Stimulated activated CD8-positive, alpha-beta memory T cell treated with anti-CD3 and anti-CD28 coated beads, Interleukin-4, amount 100 ng/mL, for 24 hours (primary cell): ENCODE measurements around the gene CDX2.

Experiments used
- DNase-seq: peaks from one replicate; pipeline ENCODE4 v3.0.0-alpha.2; 2020; ENCODE audit warnings: low read depth

CDX2 gene

DNA sequence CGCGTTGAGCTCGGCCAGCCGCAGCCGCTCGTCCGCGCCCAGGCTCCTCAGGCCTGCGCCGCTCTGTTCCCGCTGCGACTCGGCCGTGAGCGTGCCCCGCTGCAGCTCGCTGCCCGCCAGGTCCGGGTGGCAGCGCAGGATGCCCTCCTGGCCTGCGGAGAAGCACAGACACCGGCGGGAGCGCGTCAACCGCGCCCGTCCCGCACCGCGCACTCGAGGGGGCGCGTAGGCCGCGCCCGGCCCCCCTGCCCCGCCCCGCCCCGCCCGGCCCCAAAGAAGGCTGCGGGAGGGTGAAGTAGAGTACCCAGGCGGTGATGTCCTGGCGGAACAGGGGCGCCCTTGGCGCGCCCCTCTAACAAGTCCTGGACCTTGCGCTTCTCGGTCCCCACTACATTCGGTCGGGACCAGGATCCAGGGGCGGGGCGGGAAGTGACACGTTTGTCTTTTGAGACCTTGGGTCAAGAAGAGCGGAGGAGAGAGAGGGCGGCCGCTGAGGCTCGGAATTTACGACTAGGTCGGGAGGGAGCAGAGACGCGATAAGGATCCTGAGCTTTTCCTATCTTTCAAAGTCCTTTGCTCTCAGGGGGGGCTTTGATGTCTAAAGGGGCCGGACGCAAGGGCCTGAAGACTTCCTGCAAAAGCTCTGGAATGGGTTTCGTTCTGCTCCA is 9.3 kb upstream of the CDX2 start:
- DNase-seq, result no peak

DNA sequence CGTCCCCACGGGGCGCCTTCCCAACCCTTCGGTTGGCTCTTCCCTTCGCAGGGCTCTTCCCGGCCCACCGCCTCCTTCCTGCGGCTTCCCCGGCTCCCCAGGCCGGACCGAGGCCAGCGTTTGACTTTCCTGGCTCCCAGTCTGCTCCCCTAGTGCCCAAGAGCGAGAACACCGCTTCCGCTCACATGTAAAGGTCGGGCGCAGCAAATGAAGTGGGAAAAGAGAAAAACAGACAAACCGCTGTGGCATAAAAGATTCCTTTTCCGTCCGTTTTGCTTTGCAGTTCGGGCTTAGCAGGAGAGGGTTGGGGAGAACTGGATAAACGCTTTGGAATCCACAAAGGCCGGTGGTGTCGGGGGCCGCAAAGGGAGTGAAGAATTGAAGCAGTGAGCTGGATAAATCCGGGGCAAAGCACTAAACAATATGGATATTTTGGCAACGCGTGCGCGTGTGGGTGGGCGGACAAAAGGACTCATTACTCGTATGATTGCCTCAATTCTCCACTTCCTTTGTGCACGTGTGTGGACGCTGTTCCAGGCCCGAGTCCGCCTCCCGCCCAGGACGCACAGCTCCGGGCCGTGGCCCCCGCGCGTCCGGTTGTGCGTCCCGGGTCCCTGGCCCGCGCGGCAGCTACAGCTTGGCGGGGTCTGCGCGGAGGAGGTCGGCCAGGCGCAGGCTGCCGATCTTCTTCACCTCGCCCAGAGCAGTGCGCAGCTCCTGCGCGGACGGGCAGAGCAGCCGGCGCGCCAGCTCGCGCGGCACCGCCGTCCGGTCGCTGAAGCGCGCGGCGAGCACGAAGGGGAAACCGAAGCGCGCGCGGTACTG is 8.6 kb upstream of the CDX2 start:
- no peak for DNase-seq

DNA sequence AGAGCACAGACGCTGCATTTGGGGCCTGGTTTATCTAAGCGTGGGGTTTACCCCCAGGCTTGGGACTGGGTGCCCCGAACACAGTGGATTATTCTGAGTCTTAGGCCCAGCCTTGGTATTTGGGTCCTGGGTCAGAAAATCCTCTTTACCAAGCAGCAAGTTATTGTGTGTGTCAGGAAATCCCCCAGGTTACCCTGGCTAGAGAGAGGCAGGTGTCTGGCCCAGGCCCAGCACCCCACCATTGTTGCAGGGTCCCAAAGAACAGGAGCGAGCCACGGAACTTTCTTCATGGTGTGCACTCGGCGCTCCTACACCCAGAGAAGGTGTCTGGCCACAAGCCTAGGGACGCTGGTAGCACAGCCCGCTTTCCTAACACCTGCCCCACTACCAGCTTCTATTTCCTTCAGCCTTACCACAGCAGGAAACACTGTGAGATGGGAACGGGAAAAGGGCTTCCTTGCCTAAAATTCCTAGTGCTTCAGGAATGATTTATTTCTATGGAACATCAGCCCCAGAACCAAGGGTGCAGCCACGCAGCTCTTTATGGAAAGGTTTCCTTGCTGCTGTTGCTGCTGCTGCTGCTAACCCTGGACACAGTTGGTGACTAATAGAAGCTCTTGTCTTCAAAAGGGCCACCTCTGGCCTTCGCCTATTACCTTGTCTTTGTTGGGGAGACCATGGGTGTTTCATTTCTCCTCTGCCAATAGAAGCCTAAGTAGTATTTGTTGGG is 7.4 kb upstream of the CDX2 start:
- no peak for DNase-seq

DNA sequence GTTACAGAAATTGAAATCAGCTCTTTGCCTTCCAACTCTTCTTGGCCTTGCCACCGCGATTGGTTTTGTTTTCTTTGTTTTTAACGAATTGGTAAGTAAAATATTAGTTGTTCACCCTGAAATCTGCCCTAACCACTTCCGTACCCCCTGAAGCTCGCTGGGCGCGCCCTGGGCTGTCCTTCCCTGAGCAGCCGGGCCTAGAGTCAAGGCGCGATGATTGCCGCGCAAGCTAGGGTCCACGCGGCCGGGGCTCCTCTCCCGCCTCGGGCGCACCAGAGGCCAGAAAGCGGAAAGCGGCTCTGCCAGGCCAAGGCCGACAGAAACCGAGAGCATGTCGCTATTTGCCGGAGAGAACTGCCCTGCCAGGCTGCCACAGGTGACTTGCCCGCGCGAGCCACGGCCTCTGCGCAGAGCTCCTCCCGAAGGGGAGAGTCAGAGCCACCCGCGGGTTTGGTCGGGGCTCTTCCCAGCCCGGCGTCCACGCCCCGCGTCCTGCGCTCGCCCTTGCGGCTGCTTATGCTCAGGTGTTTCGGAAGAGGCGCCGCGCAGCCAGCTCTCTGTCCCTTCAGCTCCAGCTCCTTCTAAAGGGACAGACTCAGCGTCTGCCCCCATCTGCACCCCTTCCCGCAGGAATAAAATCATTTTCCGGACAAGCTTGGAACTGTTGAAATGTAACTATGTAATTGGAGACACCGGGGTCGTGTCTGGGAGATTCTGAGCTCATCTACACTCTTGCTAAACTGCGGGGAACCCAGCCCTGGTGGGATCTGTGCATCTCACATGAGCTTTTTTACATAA is 6.6 kb upstream of the CDX2 start:
- no peak for DNase-seq

DNA sequence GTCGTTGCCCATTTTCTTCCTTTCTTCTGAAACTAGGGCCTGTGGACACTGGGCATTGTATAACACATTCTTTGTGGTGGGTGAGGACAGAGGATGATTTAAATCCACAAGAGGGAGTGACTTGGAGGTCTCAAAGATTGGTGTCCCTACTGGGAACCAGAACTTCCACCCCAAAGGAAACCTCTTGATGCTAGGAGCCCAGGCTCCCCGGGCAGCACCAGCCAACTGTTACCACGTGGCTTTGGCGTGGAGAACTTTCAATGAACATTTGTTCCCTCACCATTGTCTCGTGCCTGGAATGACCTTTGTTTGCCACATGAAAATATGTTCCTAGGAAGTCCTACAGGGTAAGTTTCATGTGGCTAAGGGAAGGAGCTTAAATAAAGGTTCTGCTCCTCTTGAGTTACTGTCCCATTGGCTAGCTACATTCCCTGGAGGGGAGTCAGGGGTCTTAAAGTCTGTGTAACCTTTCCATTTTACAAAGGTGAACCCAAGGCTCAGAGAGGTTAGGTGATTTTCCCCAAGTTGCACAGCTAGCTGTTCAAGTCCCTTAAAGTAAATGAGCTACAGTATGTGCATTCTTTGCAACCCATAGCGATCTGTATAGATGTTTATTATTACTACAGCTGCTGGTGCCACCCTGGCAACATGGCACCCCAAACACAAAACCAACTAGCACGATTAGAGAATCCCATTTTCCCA is 5.0 kb upstream of the CDX2 start:
- DNase-seq, result no peak

DNA sequence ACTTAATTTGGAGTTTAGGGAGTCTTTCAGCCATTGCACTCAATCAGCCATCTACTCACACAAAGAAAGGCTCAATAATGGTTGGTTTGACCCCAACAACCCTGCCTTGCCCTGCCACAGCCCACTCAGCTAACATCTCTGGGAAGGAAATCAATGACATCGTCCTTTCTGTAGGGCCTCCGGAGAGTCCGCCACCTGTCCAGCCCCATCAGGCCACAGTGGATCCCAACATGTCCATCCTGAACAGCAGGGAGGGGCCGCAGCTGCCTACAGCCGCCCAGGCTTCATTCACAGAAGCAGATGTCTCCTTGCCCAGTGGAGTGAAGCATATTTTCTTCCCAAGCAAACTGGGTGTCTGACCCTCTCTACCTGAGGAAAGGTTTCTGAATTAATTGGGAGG is 4.2 kb upstream of the CDX2 start:
- DNase-seq, result no peak

DNA sequence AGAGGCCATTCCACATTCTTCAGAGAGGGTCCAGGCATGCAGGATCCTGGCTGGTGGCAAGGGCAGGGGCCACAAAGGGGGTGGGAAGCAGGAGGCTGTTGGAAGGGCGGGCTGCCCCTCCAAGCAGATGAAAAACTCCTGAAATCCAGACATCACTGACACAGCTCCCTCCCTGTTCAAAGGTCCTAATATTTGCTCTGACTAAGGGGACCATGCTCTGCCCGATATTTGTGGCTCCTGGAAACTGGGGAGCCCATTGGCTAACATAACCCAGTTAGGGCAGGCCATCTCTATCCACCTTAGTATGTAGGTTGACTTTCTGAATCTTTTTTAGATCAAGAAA is 3.3 kb upstream of the CDX2 start:
- no peak for DNase-seq

DNA sequence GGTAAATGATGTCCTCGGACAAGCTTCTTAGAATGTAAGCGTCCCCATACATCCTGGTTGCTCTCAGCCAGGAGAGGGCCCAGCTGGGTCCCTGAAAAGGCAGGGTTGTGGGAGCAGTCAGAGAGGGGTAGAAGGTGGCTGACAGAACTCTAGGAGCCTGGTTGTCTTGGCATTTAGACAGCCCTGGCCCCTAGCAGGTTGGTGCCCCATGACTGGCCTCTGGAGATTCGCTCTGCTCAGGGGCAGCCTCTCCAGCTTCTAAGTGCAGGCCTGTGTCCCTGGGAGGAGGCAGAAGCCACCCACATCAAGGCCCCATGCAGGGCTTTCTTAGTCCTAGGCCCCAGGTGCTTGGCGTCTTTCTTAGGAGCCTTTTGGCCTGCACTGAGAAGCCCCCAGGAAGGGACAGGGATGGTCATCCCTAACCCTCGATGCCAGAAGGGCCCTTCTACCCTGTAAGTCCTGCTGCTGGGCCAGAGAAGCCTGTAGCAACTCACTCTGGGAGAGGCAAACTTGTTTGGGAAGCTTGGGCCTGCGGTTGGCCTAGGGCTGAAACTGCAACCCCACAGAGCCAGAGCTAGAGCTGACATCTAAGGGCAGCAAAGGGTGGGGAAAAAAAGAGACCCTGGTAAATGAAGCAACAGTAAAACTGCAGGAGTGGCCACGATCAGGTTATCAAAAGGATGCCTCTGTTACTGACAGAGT is 2.8 kb upstream of the CDX2 start:
- no peak for DNase-seq

DNA sequence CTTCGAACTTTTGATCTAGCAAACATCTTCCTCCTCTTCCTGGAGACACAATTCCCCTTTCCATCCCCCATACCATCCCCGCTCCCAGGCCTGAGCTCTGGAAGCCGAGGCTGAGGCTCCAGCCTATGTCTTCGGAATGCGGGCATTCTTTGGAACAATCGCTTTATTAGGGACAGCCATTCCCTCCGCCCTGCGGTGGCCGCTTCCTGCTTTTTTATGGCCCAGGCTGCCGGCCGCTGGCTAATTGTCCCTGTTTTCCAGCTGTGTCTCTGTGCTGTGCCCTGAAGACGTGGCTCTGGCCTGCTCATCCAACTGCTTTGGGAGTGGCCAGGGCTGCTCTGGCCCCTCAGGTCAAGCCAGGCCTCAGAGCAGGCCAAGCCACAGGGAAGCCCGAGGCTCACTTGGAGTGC is 2.1 kb upstream of the CDX2 start:
- DNase-seq, result no peak

DNA sequence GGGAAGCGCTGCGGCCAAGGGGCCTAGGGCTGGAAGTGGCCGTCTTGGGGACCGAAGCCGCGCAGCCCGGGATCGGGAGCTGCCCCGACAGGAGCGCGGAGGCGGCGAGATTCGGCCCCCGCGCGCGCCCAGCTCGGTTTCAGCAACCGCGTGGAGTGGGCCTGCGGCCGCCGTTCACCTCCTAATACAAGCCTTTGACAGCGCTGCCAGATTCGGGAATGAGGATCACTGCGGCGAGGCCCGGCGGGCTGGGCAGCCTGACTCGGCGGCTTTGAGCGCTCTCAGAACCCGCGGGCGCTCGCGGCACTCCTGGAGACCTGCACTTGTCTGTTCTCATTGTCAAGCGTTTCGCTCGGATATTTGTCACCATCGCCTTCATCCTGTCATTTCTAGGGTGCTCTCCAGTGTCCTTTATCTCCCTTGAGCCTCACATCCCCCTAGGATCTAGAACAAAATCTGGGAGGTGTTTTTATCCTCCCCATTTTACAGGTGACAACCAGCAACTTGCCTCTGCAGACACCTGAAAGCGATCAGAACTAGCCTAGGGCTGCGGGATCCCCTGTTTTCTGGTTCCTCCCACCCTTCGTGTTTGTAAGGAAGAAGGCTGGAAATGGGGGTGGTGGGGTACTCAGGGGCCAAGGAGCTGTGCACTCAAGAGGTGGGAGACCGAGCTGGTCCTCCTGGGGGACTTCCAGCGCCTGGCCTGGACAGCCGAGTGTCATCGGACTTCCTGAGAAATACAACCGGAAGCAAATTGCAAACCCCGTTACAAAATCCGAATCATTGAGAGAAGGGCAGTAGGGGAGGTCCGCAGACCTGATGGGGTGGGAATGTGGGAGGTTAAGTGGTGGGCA is 1.5 kb upstream of the CDX2 start:
- DNase-seq, result no peak

DNA sequence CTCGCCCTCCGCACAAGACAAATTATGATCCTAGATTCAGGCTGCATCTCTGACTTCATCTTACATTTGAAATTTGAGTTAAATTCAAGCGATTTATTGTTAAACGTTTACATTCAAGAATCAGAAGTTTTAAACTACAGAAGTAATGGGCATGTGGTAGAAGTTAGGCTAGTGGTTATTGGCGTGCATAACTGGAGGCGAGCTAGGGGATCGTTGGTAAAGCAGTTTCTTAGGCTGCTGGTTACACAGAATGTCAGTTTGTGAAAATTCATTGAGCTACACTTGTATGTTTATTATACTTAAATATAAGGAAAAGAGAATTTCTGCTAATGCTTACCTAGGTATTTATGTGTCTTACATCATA is 733 bp upstream of the CDX2 start:
- DNase-seq, result no peak

DNA sequence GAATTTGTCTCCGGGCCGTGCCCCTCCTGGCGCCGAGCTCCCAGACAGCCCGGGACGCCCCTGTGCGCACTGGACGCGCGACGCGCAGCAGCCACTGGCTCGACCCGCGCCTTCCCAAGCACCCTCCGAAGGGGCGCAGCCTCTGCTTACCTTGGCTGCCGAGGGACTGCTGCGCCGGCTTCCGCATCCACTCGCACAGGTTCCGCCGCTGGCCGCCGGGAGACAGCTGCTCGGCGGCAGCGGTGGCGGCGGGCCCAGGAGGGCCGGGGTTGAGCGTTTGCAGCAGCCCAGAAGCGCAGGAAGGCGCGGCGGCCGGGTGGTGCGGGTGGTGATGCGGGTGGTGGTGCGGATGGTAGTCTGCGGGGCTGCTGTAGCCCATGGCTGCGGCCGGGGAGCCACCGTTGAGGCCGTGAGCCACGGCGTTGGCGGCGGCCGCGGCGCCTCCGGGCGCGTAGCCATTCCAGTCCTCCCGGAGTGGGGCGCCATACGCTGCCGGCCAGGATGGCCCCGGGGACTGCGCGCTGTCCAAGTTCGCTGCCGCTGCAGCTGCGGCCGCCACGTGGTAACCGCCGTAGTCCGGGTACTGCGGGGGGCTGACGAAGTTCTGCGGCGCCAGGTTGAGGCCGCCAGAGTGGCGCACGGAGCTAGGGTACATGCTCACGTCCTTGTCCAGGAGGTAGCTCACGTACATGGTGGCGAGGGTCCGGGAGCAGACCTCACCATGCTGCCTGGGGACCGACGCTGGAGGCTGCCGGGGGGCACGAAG is 616 bp downstream of the CDX2 start:
- no peak for DNase-seq

DNA sequence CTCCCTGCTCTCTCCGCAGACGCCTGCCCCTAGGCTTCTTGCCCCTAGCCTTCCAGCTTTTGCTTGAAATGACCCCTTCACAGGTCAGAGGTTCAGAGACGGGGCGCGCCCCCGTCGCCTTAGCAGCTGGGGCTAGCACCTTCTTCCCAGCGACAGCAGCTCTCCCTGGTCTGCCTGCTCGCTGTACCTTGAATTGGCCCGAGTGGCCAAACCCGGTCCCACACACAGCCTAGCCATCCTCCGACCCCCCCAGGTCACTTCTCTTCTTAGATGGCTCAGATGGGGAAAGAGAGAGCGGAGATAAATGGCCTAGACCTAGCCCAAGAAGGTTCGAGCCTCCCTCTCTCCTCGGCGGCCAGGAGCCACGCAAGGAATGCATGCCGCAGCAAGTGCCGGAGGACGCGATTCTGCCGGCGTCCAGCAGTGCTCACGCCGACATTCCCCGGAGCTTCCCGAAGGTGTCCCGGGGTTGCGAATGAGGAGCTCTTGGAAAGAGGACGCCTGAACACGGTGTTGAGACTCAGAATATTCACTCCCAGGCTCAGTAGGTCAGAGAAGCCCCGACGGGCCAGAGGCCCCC is 1.3 kb downstream of the CDX2 start:
- DNase-seq, result no peak

DNA sequence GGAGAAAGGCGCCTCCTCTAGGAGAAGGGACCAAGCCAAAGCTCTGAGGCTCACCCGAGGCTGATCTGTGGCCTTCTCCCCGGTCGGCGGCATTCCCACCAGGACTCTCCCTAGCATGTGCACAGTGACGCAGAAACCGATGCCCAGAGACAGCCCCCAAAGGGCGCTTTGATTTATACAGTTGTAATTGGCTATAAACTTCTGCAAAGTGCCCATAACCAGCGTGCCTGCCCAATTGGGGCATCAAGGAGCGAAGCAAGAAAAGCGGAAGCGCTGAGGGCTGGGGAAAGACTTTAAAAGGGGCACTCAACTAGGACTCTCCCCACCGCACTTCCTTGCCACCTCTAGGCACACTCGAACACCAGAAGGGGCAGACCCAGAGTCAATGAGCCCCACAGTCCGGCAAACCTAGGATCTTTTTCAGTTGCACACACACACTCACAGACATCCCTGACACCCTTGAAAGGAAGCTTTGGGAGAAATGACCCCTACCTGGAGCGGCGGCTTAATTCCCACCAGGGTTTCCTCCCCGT is 1.8 kb downstream of the CDX2 start:
- DNase-seq, result no peak

DNA sequence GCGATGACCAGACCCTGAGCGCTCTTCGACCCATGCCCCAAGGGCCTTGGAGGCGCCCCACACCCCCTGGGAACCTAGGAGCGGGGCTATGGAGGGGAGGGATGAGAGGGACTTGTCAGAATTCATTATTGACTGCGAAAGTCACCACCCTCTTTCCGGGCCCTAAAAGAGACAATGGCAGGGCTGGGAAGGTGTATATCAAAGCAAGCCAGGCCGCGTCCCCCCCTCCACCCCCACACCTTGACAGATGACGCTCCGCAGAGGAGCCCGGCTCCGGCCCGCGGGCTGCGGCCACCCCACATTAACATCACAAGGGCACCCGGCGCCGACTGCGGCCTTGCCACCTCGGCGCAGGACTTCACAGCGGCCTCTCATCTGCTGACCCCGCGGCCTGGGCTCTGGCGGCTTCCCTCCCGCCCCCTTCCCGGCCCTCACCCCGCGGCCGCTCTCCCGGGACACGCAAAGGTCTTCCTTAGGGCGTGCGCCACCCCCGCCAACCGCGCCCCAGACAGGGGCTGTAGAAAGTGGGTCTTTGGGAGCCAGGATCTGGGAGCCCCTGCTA is 2.4 kb downstream of the CDX2 start:
- no peak for DNase-seq

DNA sequence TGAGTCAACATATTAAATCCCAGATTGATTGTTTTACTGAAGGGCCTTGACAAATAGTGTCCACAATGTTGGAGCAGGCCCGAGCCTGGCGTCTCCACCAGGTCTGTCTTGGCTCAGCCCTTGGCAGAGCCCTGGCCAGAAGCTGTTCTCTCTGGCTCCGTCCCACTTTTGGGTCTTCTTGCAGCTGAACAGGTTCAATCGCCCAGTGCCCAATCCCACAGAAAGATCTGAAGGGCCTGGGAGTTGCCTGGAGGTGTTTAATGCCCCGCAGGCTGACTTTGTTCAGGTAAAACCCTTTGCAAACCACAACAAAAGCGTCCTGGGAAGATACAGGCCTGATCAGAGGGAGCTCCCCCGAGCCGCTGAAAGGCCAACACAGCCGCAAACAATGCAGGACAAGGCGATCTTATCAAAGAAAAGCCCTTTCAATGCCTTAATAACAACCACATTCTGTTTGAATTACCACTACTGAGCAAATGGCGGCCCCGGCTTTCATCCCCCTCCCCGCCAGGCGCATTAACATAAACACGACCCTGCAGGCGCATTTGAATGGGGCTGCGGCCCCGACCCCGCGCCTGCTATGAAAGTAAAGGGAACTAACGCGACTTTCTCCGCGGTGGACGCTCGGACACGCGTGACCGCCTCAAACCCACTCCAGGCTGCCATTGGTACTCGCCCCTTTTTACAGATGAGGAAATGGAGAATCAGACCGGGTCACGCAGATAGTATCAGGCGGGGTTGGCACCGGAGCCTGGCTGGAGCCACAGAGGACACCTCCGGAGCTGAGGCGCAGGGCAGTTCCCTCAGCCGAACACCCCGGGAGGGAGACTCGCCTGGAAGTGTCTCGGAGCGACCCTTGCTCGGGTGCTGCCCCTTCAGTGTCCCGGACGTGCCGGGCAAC is 3.1 kb downstream of the CDX2 start:
- no peak for DNase-seq

DNA sequence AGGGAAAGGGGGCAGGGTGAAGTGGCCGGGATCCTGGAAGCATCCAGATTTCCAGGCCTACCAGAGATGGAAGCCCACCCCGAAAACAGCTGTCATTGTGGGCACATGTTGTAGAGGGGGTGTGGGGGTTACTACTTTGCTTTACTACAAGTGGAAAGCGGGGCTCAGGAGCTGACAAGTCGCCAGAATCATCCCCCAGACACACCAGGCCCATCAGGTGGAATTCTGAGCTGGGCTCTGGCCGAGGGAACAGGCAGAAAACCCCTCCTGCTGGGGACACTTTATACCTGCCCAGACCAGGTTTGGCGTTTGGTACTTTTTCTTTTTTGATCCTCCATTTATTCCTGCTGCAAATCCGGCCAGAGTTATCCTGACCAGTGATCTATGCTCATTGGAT is 3.8 kb downstream of the CDX2 start:
- no peak for DNase-seq
